Endodermal cell (in vitro differentiated cells): ENCODE results near the gene LPP. TPM values are rescaled to one million over a fixed set of nuclear protein-coding genes. Genes with fewer than 3 reads are reported as not detected.

Experiments
- DNase-seq: peaks from one replicate; pipeline ENCODE4 v3.0.0-alpha.2; 2017
- H3K27ac ChIP-seq: 2 replicates; pipeline ENCODE4 v1.5.1; 2013; ENCODE audit warnings: mild to moderate bottlenecking, low read depth, low read length, moderate library complexity
- H3K27me3 ChIP-seq: 2 replicates; pipeline ENCODE4 v1.6.1; 2013; ENCODE audit warnings: mild to moderate bottlenecking, low read length, moderate library complexity; ENCODE audit not compliant: insufficient read depth, control insufficient read depth, poor library complexity, severe bottlenecking
- H3K36me3 ChIP-seq: 2 replicates; pipeline ENCODE4 v1.7.0; 2013; ENCODE audit warnings: mild to moderate bottlenecking, low read length, moderate library complexity; ENCODE audit not compliant: control insufficient read depth, insufficient read depth
- H3K4me1 ChIP-seq: one replicate; pipeline ENCODE4 v1.7.0; 2013; ENCODE audit warnings: low read length; ENCODE audit not compliant: control insufficient read depth, insufficient read depth
- H3K4me3 ChIP-seq: 2 replicates; pipeline ENCODE4 v1.5.1; 2013; ENCODE audit warnings: mild to moderate bottlenecking, low read length, moderate library complexity
- H3K9ac ChIP-seq: 2 replicates; pipeline ENCODE4 v1.6.1; 2013; ENCODE audit warnings: mild to moderate bottlenecking, low read length, moderate library complexity; ENCODE audit not compliant: poor library complexity, severe bottlenecking; ENCODE audit errors: extremely low read depth
- H3K9me3 ChIP-seq: 2 replicates; pipeline ENCODE4 v1.6.1; 2013; ENCODE audit warnings: mild to moderate bottlenecking, low read length, moderate library complexity; ENCODE audit not compliant: control insufficient read depth
- H3K27ac Mint-ChIP-seq: 2 replicates; pipeline ENCODE4 v1.8.0; 2020; ENCODE audit warnings: mixed read lengths
- H3K27me3 Mint-ChIP-seq: 2 replicates; pipeline ENCODE4 v1.8.0; 2021; ENCODE audit warnings: mild to moderate bottlenecking, mixed read lengths; ENCODE audit not compliant: insufficient read depth
- H3K36me3 Mint-ChIP-seq: 2 replicates; pipeline ENCODE4 v1.8.0; 2020; ENCODE audit warnings: low read depth, mixed read lengths
- H3K4me1 Mint-ChIP-seq: 2 replicates; pipeline ENCODE4 v1.8.0; 2020; ENCODE audit warnings: mixed read lengths
- H3K4me3 Mint-ChIP-seq: 2 replicates; pipeline ENCODE4 v1.8.0; 2020; ENCODE audit warnings: mild to moderate bottlenecking, moderate library complexity, mixed read lengths
- H3K9me3 Mint-ChIP-seq: 2 replicates; pipeline ENCODE4 v1.8.0; 2020; ENCODE audit warnings: mild to moderate bottlenecking, mixed read lengths
- CTCF ChIP-seq: fragments of 200-600 bp; sonication (generic); conservative IDR thresholded peaks from 2 replicates; pipeline ENCODE4 v1.5.0; 2021; ENCODE audit warnings: antibody characterized with exemption, mild to moderate bottlenecking
- WGBS, 2 experiments: methylation state at CpG; one replicate each; pipeline versions ENCODE4 v1.1.5 to v1.1.7; 2013; ENCODE audit warnings: missing lambda C conversion rate in 2 of 2, mixed read lengths in 1 of 2; ENCODE audit not compliant: insufficient coverage in 1 of 2, insufficient read length in 1 of 2; 5-methylcytosine and 5-hydroxymethylcytosine counted together
- total RNA-seq, 2 donors: library from RNA; stranded (reverse); fragmentation: NEBNext Ultra II Directional in 1 of 2; extraction: Animal tissue kit (Norgen Biotek cat#: 25700) in 1 of 2; gene quantifications; 2 replicates in 1 of 2; 3 replicates in 1 of 2; pipeline ENCODE4 v1.2.1, GENCODE V29; 2021

The LPP gene
- total RNA-seq, 2 donors from 2014 or later, result 78.0 to 105 TPM

- H3K4me1 ChIP-seq, result peaks cover 16% of the 10 kb centered on the region
- no peak overlapping the region for H3K27ac Mint-ChIP-seq
- H3K9ac ChIP-seq, result no peak overlapping the region
- no peak for DNase-seq
- H3K27me3 ChIP-seq, result no peaks in the 10 kb centered on the region
- peaks cover 35% of the 10 kb centered on the region for H3K4me1 Mint-ChIP-seq
- no peaks in the 10 kb centered on the region for H3K9me3 ChIP-seq
- H3K36me3 ChIP-seq, result peaks cover 14% of the 10 kb centered on the region
- H3K27me3 Mint-ChIP-seq, result no peaks in the 10 kb centered on the region
- no peak overlapping the region for H3K4me3 ChIP-seq
- H3K27ac ChIP-seq, result no peak overlapping the region
- no peak overlapping the region for H3K4me3 Mint-ChIP-seq
- no peaks in the 10 kb centered on the region for H3K9me3 Mint-ChIP-seq
- TF ChIP-seq CTCF, result no peak
- H3K36me3 Mint-ChIP-seq, result peaks cover 5% of the 10 kb centered on the region
- 98 to 100% methylated on average over 3 of the region's 3 CpGs for WGBS, 2 experiments
Measured at GRCh38 chr3:188295876-188296275, 141.9 kb downstream of the LPP start.

- H3K4me1 ChIP-seq, result peaks cover 16% of the 10 kb centered on the region
- H3K27ac ChIP-seq, result no peak overlapping the region
- no peak overlapping the region for H3K27ac Mint-ChIP-seq
- H3K27me3 ChIP-seq, result no peaks in the 10 kb centered on the region
- no peak overlapping the region for H3K4me3 Mint-ChIP-seq
- DNase-seq, result no peak
- TF ChIP-seq CTCF, result no peak
- no peaks in the 10 kb centered on the region for H3K9me3 Mint-ChIP-seq
- WGBS, 2 experiments, result 87 to 97% methylated on average over 3 to 5 of the region's 5 CpGs
- H3K36me3 Mint-ChIP-seq, result peaks cover 2% of the 10 kb centered on the region
- H3K9me3 ChIP-seq, result no peaks in the 10 kb centered on the region
- peaks cover 42% of the 10 kb centered on the region for H3K4me1 Mint-ChIP-seq
- no peak overlapping the region for H3K9ac ChIP-seq
- no peaks in the 10 kb centered on the region for H3K27me3 Mint-ChIP-seq
- H3K4me3 ChIP-seq, result no peak overlapping the region
- H3K36me3 ChIP-seq, result peaks cover 9% of the 10 kb centered on the region
Measured at GRCh38 chr3:188296761-188297612, 143.0 kb downstream of the LPP start.

- 75 to 79% methylated on average over 2 to 3 of the region's 3 CpGs for WGBS, 2 experiments
- H3K36me3 Mint-ChIP-seq, result peaks cover 2% of the 10 kb centered on the region
- TF ChIP-seq CTCF, result no peak
- no peak for DNase-seq
- H3K4me1 Mint-ChIP-seq, result peaks cover 55% of the 10 kb centered on the region
- H3K36me3 ChIP-seq, result peaks cover 7% of the 10 kb centered on the region
- H3K27me3 ChIP-seq, result no peaks in the 10 kb centered on the region
- no peak overlapping the region for H3K4me3 ChIP-seq
- H3K4me3 Mint-ChIP-seq, result no peak overlapping the region
- H3K9me3 Mint-ChIP-seq, result no peaks in the 10 kb centered on the region
- peaks cover 16% of the 10 kb centered on the region for H3K4me1 ChIP-seq
- H3K27me3 Mint-ChIP-seq, result no peaks in the 10 kb centered on the region
- H3K27ac ChIP-seq, result peak overlapping the region; percentile 61
- no peaks in the 10 kb centered on the region for H3K9me3 ChIP-seq
- H3K9ac ChIP-seq, result no peak overlapping the region
- H3K27ac Mint-ChIP-seq, result no peak overlapping the region
Measured at GRCh38 chr3:188298585-188298984, 144.6 kb downstream of the LPP start.
